HEK293 (cell line): ENCODE data around the gene C2orf78.

Source experiments
- CTCF ChIA-PET: fragments of 350-600 bp; formaldehyde crosslinking; extraction: SDS; loops from one replicate; lab custom pipeline; 2021; ENCODE audit warnings: antibody characterized with exemption; lab: Yijun Ruan, JAX
- POLR2A ChIA-PET: fragments of 300-600 bp; formaldehyde crosslinking; extraction: SDS; loops from one replicate; lab custom pipeline; 2020; ENCODE audit warnings: antibody characterized with exemption, inconsistent platforms; lab: Yijun Ruan, JAX
- H3K27ac ChIP-seq: fragments of 200-500 bp; sonication (Bioruptor generic); 2 replicates; pipeline ENCODE4 v1.5.1; 2014; ENCODE audit warnings: low read depth, low read length, control low read depth, inconsistent platforms; ENCODE audit errors: extremely low read depth
- H3K36me3 ChIP-seq, 2 experiments: fragments of 200-500 bp in 1 of 2; sonication (Bioruptor generic) in 1 of 2; 1 replicate in 1 of 2; 2 replicates in 1 of 2; pipeline ENCODE4 v1.5.1; 2014 to 2017; ENCODE audit warnings: inconsistent platforms in 2 of 2, low read length in 2 of 2; ENCODE audit not compliant: control insufficient read depth in 2 of 2, insufficient read depth in 1 of 2
- H3K4me1 ChIP-seq: fragments of 200-500 bp; sonication (Bioruptor generic); 2 replicates; pipeline ENCODE4 v1.5.1; 2014; ENCODE audit warnings: mild to moderate bottlenecking, low read length, inconsistent platforms; ENCODE audit not compliant: control insufficient read depth, insufficient read depth
- H3K4me3 ChIP-seq: 2 replicates; pipeline ENCODE4 v1.5.1; 2011; ENCODE audit warnings: low read depth, mild to moderate bottlenecking, control low read depth, low read length, moderate library complexity
- H3K9me3 ChIP-seq: fragments of 200-500 bp; sonication (Bioruptor generic); 2 replicates; pipeline ENCODE4 v1.5.1; 2014; ENCODE audit warnings: low read depth, low read length, inconsistent platforms; ENCODE audit not compliant: control insufficient read depth, insufficient read depth
- GLIS2 ChIP-seq: fragments of 450-650 bp; formaldehyde crosslinking; IDR thresholded peaks from 2 replicates; pipeline ENCODE4 v1.5.1; 2016; ENCODE audit warnings: missing biosample characterization, missing genetic modification characterization
- TCF7L2 ChIP-seq: IDR thresholded peaks from 2 replicates; pipeline ENCODE4 v1.6.1; 2011; ENCODE audit warnings: low read depth, mild to moderate bottlenecking, inconsistent platforms, low read length, moderate library complexity, borderline replicate concordance
- YY1 ChIP-seq: fragments of 450-650 bp; formaldehyde crosslinking; IDR thresholded peaks from 2 replicates; pipeline ENCODE4 v1.5.1; 2018; ENCODE audit warnings: missing biosample characterization, missing genetic modification characterization
- ZBTB1 ChIP-seq: fragments of 450-650 bp; formaldehyde crosslinking; IDR thresholded peaks from 2 replicates; pipeline ENCODE4 v1.5.1; 2016; ENCODE audit warnings: missing biosample characterization, missing genetic modification characterization
- ZBTB26 ChIP-seq: fragments of 450-650 bp; formaldehyde crosslinking; optimal IDR thresholded peaks from 2 replicates; pipeline ENCODE3; 2016; ENCODE audit warnings: missing biosample characterization, mild to moderate bottlenecking, missing genetic modification characterization
- ZFP37 ChIP-seq: fragments of 450-650 bp; formaldehyde crosslinking; IDR thresholded peaks from 2 replicates; pipeline ENCODE4 v1.5.1; 2016; ENCODE audit warnings: missing biosample characterization, missing genetic modification characterization
- ZNF155 ChIP-seq: fragments of 450-650 bp; formaldehyde crosslinking; IDR thresholded peaks from 2 replicates; pipeline ENCODE4 v1.5.1; 2016; ENCODE audit warnings: missing biosample characterization, missing genetic modification characterization
- ZNF175 ChIP-seq: fragments of 450-650 bp; formaldehyde crosslinking; IDR thresholded peaks from 2 replicates; pipeline ENCODE4 v1.5.1; 2016; ENCODE audit warnings: missing biosample characterization, missing genetic modification characterization
- ZNF221 ChIP-seq: fragments of 450-650 bp; formaldehyde crosslinking; IDR thresholded peaks from 2 replicates; pipeline ENCODE4 v1.5.1; 2017; ENCODE audit warnings: missing biosample characterization, missing genetic modification characterization, borderline replicate concordance
- ZNF362 ChIP-seq: fragments of 450-650 bp; formaldehyde crosslinking; IDR thresholded peaks from 2 replicates; pipeline ENCODE4 v1.5.1; 2016; ENCODE audit warnings: missing biosample characterization, missing genetic modification characterization
- ZNF658 ChIP-seq: fragments of 450-650 bp; formaldehyde crosslinking; IDR thresholded peaks from 2 replicates; pipeline ENCODE4; 2016; ENCODE audit warnings: missing biosample characterization, missing genetic modification characterization
- TF ChIP-seq, protein P1 (sequence below): fragments of 450-650 bp; formaldehyde crosslinking; IDR thresholded peaks from 2 replicates; pipeline ENCODE4 v1.5.1; 2016; ENCODE audit warnings: missing biosample characterization, missing genetic modification characterization
- TF ChIP-seq, protein P2 (sequence below): fragments of 450-650 bp; formaldehyde crosslinking; IDR thresholded peaks from 2 replicates; pipeline ENCODE4 v1.5.1; 2017; ENCODE audit warnings: missing biosample characterization, missing genetic modification characterization
- TF ChIP-seq, protein P3 (sequence below): fragments of 450-650 bp; formaldehyde crosslinking; IDR thresholded peaks from 2 replicates; pipeline ENCODE4 v1.5.1; 2016; ENCODE audit warnings: missing biosample characterization, missing genetic modification characterization
- TF ChIP-seq, protein P4 (sequence below): fragments of 450-650 bp; formaldehyde crosslinking; IDR thresholded peaks from 2 replicates; pipeline ENCODE4 v1.5.1; 2016; ENCODE audit warnings: missing biosample characterization, missing genetic modification characterization

Gene C2orf78

DNA sequence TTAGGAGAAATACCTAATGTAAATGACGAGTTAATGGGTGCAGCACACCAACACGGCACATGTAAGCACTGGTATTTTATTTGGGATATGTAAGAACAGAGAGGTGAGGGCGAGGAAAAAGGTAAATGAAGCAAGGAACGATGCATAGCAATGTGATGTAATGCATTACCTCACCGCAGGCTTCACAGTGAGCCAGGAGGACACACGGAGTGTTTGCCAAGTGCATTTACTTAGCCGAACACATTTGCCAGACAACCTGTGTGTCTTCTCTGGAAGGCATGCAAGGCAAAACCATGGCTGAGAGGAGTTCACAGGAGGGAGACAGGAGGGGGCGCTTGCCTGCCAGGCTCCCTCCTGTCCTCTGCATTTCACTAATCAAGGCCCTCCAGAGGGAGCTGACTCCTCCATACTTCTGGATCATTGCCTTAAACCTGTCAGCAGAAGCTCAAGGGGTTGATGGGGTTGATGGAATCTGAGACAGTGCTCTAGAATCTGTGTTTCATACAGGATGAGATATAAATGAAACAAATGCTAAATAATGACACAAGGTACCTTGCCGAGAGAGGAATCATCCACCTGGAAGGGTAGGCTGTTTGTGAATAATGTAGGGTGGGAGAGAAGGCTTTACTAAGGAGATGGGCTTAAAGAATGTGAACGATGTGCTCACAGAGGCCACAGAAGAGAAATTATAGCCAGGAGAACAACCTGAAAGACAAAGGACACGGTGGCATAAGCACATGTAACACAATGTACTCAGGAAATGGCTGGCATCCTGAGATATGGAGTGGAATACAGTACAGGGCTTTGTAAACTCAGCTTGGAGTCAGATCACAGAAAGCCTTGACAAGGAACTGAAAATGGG, 37.7 kb upstream of the C2orf78 start:
- H3K9me3 ChIP-seq, result no peaks in the 10 kb centered on the region
- no peak overlapping the region for H3K4me3 ChIP-seq
- CTCF ChIA-PET, result no interaction called here
- H3K4me1 ChIP-seq, result no peaks in the 10 kb centered on the region
- POLR2A ChIA-PET, result interaction anchor here (1.2 to 2.1 kb wide), 2 partner anchors 9 to 10 kb away, joined by 3 to 7 read pairs; partner anchors contain the start of gene TPRKB
- H3K36me3 ChIP-seq, result peaks cover 13 to 46% of the 10 kb centered on the region in 2 experiments
- TF ChIP-seq, protein P1, sequence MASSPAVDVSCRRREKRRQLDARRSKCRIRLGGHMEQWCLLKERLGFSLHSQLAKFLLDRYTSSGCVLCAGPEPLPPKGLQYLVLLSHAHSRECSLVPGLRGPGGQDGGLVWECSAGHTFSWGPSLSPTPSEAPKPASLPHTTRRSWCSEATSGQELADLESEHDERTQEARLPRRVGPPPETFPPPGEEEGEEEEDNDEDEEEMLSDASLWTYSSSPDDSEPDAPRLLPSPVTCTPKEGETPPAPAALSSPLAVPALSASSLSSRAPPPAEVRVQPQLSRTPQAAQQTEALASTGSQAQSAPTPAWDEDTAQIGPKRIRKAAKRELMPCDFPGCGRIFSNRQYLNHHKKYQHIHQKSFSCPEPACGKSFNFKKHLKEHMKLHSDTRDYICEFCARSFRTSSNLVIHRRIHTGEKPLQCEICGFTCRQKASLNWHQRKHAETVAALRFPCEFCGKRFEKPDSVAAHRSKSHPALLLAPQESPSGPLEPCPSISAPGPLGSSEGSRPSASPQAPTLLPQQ (tag by site-specific recombination), result no peak
- TF ChIP-seq ZBTB26 (tag by site-specific recombination) (no peak), YY1 (tag by site-specific recombination) (no peak), ZNF175 (tag by site-specific recombination) (no peak), GLIS2 (tag by site-specific recombination) (no peak)
- TF ChIP-seq, protein P2, sequence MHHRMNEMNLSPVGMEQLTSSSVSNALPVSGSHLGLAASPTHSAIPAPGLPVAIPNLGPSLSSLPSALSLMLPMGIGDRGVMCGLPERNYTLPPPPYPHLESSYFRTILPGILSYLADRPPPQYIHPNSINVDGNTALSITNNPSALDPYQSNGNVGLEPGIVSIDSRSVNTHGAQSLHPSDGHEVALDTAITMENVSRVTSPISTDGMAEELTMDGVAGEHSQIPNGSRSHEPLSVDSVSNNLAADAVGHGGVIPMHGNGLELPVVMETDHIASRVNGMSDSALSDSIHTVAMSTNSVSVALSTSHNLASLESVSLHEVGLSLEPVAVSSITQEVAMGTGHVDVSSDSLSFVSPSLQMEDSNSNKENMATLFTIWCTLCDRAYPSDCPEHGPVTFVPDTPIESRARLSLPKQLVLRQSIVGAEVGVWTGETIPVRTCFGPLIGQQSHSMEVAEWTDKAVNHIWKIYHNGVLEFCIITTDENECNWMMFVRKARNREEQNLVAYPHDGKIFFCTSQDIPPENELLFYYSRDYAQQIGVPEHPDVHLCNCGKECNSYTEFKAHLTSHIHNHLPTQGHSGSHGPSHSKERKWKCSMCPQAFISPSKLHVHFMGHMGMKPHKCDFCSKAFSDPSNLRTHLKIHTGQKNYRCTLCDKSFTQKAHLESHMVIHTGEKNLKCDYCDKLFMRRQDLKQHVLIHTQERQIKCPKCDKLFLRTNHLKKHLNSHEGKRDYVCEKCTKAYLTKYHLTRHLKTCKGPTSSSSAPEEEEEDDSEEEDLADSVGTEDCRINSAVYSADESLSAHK (tag by site-specific recombination), result no peak
- no peak overlapping the region for H3K27ac ChIP-seq

DNA sequence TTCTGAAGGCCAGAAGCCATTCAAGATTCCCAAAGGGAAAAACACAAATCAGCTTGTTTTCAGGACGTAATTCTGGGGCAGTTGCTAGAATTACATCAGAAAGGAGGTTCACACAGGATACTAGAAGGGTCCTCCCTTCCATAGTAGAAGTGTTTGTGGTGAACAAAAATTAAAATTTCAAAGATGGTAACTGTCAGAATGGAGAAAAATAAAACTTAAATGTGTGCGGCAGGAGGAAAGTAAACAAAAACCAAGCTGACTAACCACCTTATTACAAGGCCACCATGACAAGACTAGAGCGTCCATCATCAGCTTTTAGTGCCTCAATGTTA, 37.1 kb upstream of the C2orf78 start:
- H3K36me3 ChIP-seq, result peaks cover 15 to 47% of the 10 kb centered on the region in 2 experiments
- no peak for TF ChIP-seq TCF7L2
- TF ChIP-seq, protein P3, sequence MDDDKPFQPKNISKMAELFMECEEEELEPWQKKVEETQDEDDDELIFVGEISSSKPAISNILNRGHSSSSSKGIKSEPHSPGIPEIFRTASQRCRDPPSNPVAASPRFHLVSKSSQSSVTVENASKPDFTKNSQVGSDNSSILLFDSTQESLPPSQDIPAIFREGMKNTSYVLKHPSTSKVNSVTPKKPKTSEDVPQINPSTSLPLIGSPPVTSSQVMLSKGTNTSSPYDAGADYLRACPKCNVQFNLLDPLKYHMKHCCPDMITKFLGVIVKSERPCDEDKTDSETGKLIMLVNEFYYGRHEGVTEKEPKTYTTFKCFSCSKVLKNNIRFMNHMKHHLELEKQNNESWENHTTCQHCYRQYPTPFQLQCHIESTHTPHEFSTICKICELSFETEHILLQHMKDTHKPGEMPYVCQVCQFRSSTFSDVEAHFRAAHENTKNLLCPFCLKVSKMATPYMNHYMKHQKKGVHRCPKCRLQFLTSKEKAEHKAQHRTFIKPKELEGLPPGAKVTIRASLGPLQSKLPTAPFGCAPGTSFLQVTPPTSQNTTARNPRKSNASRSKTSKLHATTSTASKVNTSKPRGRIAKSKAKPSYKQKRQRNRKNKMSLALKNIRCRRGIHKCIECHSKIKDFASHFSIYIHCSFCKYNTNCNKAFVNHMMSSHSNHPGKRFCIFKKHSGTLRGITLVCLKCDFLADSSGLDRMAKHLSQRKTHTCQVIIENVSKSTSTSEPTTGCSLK (tag by site-specific recombination), result no peak
- no peak for TF ChIP-seq ZBTB1
- no peak for TF ChIP-seq ZNF362 (tag by site-specific recombination)
- TF ChIP-seq, protein P4, sequence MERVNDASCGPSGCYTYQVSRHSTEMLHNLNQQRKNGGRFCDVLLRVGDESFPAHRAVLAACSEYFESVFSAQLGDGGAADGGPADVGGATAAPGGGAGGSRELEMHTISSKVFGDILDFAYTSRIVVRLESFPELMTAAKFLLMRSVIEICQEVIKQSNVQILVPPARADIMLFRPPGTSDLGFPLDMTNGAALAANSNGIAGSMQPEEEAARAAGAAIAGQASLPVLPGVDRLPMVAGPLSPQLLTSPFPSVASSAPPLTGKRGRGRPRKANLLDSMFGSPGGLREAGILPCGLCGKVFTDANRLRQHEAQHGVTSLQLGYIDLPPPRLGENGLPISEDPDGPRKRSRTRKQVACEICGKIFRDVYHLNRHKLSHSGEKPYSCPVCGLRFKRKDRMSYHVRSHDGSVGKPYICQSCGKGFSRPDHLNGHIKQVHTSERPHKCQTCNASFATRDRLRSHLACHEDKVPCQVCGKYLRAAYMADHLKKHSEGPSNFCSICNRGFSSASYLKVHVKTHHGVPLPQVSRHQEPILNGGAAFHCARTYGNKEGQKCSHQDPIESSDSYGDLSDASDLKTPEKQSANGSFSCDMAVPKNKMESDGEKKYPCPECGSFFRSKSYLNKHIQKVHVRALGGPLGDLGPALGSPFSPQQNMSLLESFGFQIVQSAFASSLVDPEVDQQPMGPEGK (tag by site-specific recombination), result no peak
- no peak for TF ChIP-seq ZFP37 (tag by site-specific recombination)
- no peak for TF ChIP-seq ZNF221 (tag by site-specific recombination)
- TF ChIP-seq ZNF155 (tag by site-specific recombination), result no peak
- no peak for TF ChIP-seq ZNF658 (tag by site-specific recombination)
- no peaks in the 10 kb centered on the region for H3K9me3 ChIP-seq
- POLR2A ChIA-PET, result interaction anchor here (1.2 to 2.1 kb wide), 2 partner anchors 10 kb away, joined by 3 to 7 read pairs; partner anchors contain the start of gene TPRKB
- CTCF ChIA-PET, result no interaction called here
- no peaks in the 10 kb centered on the region for H3K4me1 ChIP-seq
- H3K27ac ChIP-seq, result no peak overlapping the region
- no peak overlapping the region for H3K4me3 ChIP-seq
